Adrenal gland (tissue), 12 donors: ENCODE measurements around the gene ZNF691. TPM values are rescaled to one million over a fixed set of nuclear protein-coding genes. Genes with fewer than 3 reads are reported as not detected.

ENCODE experiments used
- DNase-seq, 7 donors: peaks; one replicate each; pipeline ENCODE4 v3.0.0-alpha.2; 2019 to 2020
- H3K27ac ChIP-seq, 5 donors: fragments of 200-600 bp; sonication (generic) in 4 of 5; 1 replicate in 3 of 5; 2 replicates in 2 of 5; pipeline versions ENCODE4 v1.5.1 to v1.8.0; 2016 to 2020; ENCODE audit warnings: mild to moderate bottlenecking in 1 of 5
- H3K27me3 ChIP-seq: fragments of 200-600 bp; 2 replicates; pipeline ENCODE4 v1.8.0; 2021
- H3K36me3 ChIP-seq, 2 donors: fragments of 200-600 bp; replicated peaks in 1 of 2; 1 replicate in 1 of 2; 2 replicates in 1 of 2; pipeline versions ENCODE4 v1.5.1 to v1.8.0; 2018 to 2022
- H3K4me1 ChIP-seq, 2 donors: fragments of 200-600 bp; replicated peaks in 1 of 2; 1 replicate in 1 of 2; 2 replicates in 1 of 2; pipeline versions ENCODE4 v1.5.1 to v1.8.0; 2018 to 2021
- H3K4me3 ChIP-seq, 4 donors: fragments of 200-600 bp; sonication (generic) in 3 of 4; one replicate each; pipeline ENCODE4 v1.5.1; 2016 to 2018
- H3K9me3 ChIP-seq, 3 donors: fragments of 200-600 bp; sonication (generic) in 1 of 3; replicated peaks in 1 of 3; 1 replicate in 2 of 3; 2 replicates in 1 of 3; pipeline versions ENCODE4 v1.5.1 to v1.8.0; 2016 to 2021
- POLR2A ChIP-seq, 2 donors: fragments of 450-650 bp; IDR thresholded peaks; one replicate each; pipeline ENCODE4 v1.6.1; 2017; ENCODE audit warnings: antibody characterized with exemption in 2 of 2, mild to moderate bottlenecking in 2 of 2, moderate library complexity in 1 of 2
- WGBS, 4 donors: extraction: QIAGEN DNeasy Blood & Tissue Kit in 2 of 4; methylation state at CpG; one replicate each; pipeline versions ENCODE4 v1.1.5 to v1.1.7; 2013 to 2017; 5-methylcytosine and 5-hydroxymethylcytosine counted together
- intact Hi-C, 2 donors: fragments of 100-400 bp; cut with DNase I; formaldehyde crosslinking; loops; one replicate each; pipeline versions ENCODE4 v1.14.1 to v1.15.0; 2022 to 2023
- polyA plus RNA-seq, 3 donors: library from polyadenylated mRNA; stranded (reverse); fragments of 200-250 nt in 2 of 3; fragments of 350-450 nt in 1 of 3; fragmentation: Illumina TruSeq in 1 of 3; extraction: RNeasy Lipid Tissue Mini Kit (QIAGEN cat#74804) in 1 of 3; gene quantifications; one replicate each; pipeline ENCODE4 v1.2.3, GENCODE V29; 2013 to 2014
- total RNA-seq, 9 donors: library from RNA; depleted of rRNA in 4 of 9; stranded (reverse); fragments of >200 nt in 4 of 9; fragments of 120-200 nt in 1 of 9; fragmentation: NEBNext Ultra II Directional in 1 of 9; extraction: Animal tissue kit (Norgen Biotek cat#: 25700) in 1 of 9; gene quantifications; one replicate each; pipeline versions ENCODE4 v1.1.0 to v1.2.4, GENCODE V29; 2013 to 2023
- TF ChIP-seq, protein P1 (sequence below), 6 experiments: fragments of 450-650 bp in 4 of 6; fragments of 200-600 bp in 2 of 6; sonication (generic) in 1 of 6; IDR thresholded peaks; 1 replicate in 5 of 6; 2 replicates in 1 of 6; pipeline versions ENCODE4 v1.5.1 to v1.8.0; 2016 to 2021; ENCODE audit warnings: antibody characterized with exemption in 6 of 6, mild to moderate bottlenecking in 2 of 6, moderate library complexity in 1 of 6
- donor health status: healthy with polysubstance abuse.
- donor health status: Bipolar disorder and iron deficiency.
- donor health status: DM: yes; HTN: yes; CAD: no.
- donor health status: DM: no; HTN: no; CAD: no.
- donor health status: DM: no; HTN: no; CAD: no.
- donor health status: DM: yes; HTN: yes; CAD: no.

ZNF691 gene
- total and polyA plus RNA-seq, 12 donors = 7.6 to 23.6 (median 14.6) TPM

DNA sequence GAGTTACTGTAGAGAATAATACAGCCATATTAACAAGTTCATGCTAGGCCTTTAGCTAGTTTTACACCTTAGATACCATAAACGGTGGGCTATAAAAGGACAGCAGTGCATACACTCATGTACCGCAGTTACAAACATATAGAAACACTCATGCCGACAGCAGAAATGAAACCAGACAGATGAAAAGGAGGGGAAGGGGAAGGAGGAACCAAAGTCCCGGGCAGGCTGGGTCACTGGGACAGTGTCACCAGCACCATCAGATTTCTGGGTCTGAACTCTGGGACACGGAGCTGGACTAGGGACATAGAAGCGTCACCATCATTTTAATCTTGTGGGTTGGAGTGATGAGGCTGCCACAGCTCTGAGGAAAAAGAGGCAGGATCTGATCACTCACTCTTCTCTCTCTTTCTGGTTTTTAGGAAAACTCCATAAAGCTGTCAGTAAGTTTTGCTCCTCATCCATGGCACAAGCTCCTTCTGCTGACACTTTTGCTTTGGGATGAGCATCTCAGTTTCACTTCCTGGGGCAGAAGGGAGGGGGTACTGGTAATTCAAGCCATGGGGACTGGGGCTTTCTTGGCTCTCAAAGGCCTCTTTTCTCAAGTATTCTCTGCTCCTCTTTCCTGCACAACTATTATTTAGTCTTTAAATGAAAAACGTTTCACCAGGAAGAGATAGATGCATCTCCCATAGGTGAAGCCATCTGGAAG lies 7.8 kb upstream of the ZNF691 start:
- WGBS, 4 donors = 77 to 80% (median 78%) methylated on average over 7 of the region's 7 CpGs
- Histone ChIP-seq H3K9me3 (no peaks in the 10 kb centered on the region), H3K27me3 (no peaks in the 10 kb centered on the region), H3K4me1 (peaks cover 0 to 1% of the 10 kb centered on the region in 2 donors), H3K27ac (peak overlapping the region in 1 of 5 donors; percentile 64), H3K4me3 (no peak overlapping the region), H3K36me3 (peaks cover 0 to 4% of the 10 kb centered on the region in 2 donors)
- intact Hi-C loops = no loop called here
- no peak for DNase-seq
- TF ChIP-seq POLR2A (IDR thresholded peaks at IDR 0.05) = no peak
- TF ChIP-seq, protein P1, sequence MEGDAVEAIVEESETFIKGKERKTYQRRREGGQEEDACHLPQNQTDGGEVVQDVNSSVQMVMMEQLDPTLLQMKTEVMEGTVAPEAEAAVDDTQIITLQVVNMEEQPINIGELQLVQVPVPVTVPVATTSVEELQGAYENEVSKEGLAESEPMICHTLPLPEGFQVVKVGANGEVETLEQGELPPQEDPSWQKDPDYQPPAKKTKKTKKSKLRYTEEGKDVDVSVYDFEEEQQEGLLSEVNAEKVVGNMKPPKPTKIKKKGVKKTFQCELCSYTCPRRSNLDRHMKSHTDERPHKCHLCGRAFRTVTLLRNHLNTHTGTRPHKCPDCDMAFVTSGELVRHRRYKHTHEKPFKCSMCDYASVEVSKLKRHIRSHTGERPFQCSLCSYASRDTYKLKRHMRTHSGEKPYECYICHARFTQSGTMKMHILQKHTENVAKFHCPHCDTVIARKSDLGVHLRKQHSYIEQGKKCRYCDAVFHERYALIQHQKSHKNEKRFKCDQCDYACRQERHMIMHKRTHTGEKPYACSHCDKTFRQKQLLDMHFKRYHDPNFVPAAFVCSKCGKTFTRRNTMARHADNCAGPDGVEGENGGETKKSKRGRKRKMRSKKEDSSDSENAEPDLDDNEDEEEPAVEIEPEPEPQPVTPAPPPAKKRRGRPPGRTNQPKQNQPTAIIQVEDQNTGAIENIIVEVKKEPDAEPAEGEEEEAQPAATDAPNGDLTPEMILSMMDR (IDR thresholded peaks at IDR 0.05) = no peak

DNA sequence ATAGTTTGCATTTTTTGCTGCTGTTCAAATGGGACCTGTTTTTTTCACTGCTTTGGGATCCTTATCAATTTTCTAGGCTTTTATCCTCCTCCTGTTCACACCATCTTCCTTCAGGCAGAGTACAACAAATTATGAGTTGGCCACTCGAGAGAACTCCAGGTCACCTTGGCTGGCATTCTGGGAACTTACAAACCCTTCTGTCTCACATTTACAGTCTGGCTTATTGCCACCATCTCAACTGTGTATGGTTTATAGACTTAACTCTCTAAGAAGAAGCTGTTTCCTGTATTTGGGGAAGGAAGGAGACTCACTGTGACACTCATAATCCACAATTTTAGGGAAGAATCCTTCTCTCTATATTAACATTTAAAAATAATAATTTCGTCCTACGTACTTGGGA lies 5.4 kb upstream of the ZNF691 start:
- intact Hi-C loops = no loop called here

DNA sequence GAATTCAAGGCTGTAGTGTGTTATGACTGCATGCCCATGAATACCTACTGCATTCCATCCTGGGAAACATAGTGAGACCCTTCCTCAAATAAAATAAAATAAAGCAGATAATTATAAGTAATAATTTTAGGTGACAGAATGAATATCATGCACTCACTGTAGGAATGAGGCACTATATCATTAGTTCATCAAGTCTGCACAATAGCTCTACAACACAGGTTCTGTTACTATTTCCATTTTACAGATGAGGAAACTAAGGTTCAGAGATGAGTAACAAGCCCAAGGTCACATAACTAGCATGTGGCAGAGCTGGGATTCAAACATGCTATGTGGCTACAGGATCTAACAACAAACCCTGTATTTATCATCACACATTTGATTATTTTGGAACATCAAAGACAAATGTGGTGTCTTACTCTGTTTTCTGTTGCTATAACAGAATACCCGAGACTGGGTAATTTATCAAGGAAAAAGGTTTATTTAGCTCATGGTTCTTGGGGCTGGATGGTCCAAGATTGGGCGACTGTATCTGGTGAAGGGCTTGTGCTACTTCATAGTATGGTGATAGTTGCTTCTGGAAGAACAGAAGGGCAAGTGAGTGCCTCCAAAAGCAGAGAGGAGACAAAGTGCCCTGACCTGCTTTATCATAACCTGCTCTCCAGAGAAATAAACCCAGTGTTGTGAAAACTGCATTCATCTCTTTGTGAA lies 4.8 kb upstream of the ZNF691 start:
- TF ChIP-seq, protein P1 (IDR thresholded peaks at IDR 0.05) = no peak
- TF ChIP-seq POLR2A (IDR thresholded peaks at IDR 0.05) = no peak
- no peak for DNase-seq
- Histone ChIP-seq H3K27ac (no peak overlapping the region), H3K4me1 (peaks cover 0 to 18% of the 10 kb centered on the region in 2 donors), H3K36me3 (peaks cover 0 to 4% of the 10 kb centered on the region in 2 donors), H3K27me3 (no peaks in the 10 kb centered on the region), H3K9me3 (no peaks in the 10 kb centered on the region), H3K4me3 (no peak overlapping the region)
- intact Hi-C loops = no loop called here
- 73 to 94% (median 91%) methylated on average over 2 of the region's 2 CpGs for WGBS, 4 donors

More for the DNA sequence above, 5.4 kb upstream of the ZNF691 start:
- Histone ChIP-seq H3K27ac (no peak overlapping the region), H3K27me3 (no peaks in the 10 kb centered on the region), H3K9me3 (no peaks in the 10 kb centered on the region), H3K4me1 (peaks cover 0 to 18% of the 10 kb centered on the region in 2 donors), H3K36me3 (peaks cover 0 to 4% of the 10 kb centered on the region in 2 donors), H3K4me3 (no peak overlapping the region)
- DNase-seq = no peak
- WGBS, 4 donors = 72 to 80% (median 78%) methylated on average over 3 of the region's 3 CpGs
- TF ChIP-seq, protein P1 (IDR thresholded peaks at IDR 0.05) = no peak
- no peak for TF ChIP-seq POLR2A (IDR thresholded peaks at IDR 0.05)

DNA sequence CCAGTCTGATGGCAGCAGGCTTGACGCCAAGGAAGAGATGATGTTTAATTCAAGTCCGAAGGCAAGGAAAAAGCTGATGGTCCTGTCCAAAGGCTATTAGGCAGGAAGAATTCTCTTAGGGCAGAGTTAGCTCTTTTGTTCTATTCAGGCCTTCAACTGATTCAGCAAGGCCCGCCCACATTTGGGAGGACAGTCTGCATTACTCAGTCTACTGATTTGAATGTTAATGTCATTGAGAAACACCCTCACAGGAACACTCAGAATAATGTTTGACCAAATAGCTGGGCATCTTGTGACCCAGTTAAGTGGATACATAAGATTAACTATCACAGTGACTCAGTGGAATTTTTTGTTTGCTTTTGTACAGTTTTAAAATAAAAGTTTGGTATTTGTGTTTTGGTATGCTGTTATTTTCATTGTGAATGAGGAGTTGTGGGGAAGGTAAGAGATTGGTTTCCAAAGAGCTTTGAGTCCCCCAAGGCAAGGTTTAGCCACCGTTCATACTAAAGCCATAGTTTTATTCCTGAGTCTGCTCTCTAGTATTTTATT lies 1.7 kb upstream of the ZNF691 start:
- H3K4me3 ChIP-seq = no peak overlapping the region
- H3K36me3 ChIP-seq = peaks cover 0 to 4% of the 10 kb centered on the region in 2 donors
- no peaks in the 10 kb centered on the region for H3K27me3 ChIP-seq
- H3K9me3 ChIP-seq = no peaks in the 10 kb centered on the region
- peak overlapping the region in 1 of 5 donors; percentile 36 for H3K27ac ChIP-seq
- intact Hi-C loops = no loop called here
- TF ChIP-seq, protein P1 (IDR thresholded peaks at IDR 0.05) = no peak
- no peak for TF ChIP-seq POLR2A (IDR thresholded peaks at IDR 0.05)
- 86 to 94% (median 92%) methylated on average over 4 of the region's 4 CpGs for WGBS, 4 donors
- H3K4me1 ChIP-seq = peaks cover 0 to 30% of the 10 kb centered on the region in 2 donors
- peak in 2 of 7 donors; percentile 42 to 52 for DNase-seq
